Lung (tissue), 16 donors: Measurements from ENCODE around the gene ARSI. TPM values are rescaled to one million over a fixed set of nuclear protein-coding genes. Genes with fewer than 3 reads are reported as not detected.

Experiments
- ATAC-seq: fragments of 200-7000 bp; cut with Tn5 transposase; one replicate; pipeline ENCODE4 v1.9.1; 2020; ENCODE audit warnings: moderate number of reproducible peaks; ENCODE audit not compliant: insufficient read depth, low FRiP score
- DNase-seq, 3 donors: peaks; one replicate each; pipeline ENCODE4 v3.0.0-alpha.2; 2013 to 2017
- H3K27ac ChIP-seq, 2 donors: one replicate each; pipeline ENCODE4 v1.5.1; 2013; ENCODE audit warnings: mild to moderate bottlenecking in 2 of 2, moderate library complexity in 2 of 2, control low read depth in 1 of 2, inconsistent platforms in 1 of 2, low read depth in 1 of 2, low read length in 1 of 2
- H3K27me3 ChIP-seq, 3 donors: one replicate each; pipeline ENCODE4 v1.5.1; 2013; ENCODE audit warnings: low read length in 2 of 3; ENCODE audit not compliant: control insufficient read depth in 3 of 3, insufficient read depth in 3 of 3
- H3K36me3 ChIP-seq, 4 donors: one replicate each; pipeline ENCODE4 v1.5.1; 2013; ENCODE audit warnings: low read length in 4 of 4, mild to moderate bottlenecking in 1 of 4, moderate library complexity in 1 of 4; ENCODE audit not compliant: control insufficient read depth in 4 of 4, insufficient read depth in 4 of 4
- H3K4me1 ChIP-seq, 5 donors: one replicate each; pipeline ENCODE4 v1.5.1; 2013; ENCODE audit warnings: low read length in 5 of 5, mild to moderate bottlenecking in 2 of 5, moderate library complexity in 1 of 5; ENCODE audit not compliant: control insufficient read depth in 5 of 5, insufficient read depth in 5 of 5
- H3K4me3 ChIP-seq: one replicate; pipeline ENCODE4 v1.5.1; 2013; ENCODE audit warnings: mild to moderate bottlenecking, control low read depth, moderate library complexity
- H3K9ac ChIP-seq, 2 donors: one replicate each; pipeline ENCODE4 v1.5.1; 2013; ENCODE audit warnings: low read length in 2 of 2, control low read depth in 1 of 2; ENCODE audit not compliant: insufficient read depth in 1 of 2
- H3K9me3 ChIP-seq, 4 donors: one replicate each; pipeline ENCODE4 v1.5.1; 2013; ENCODE audit warnings: low read length in 3 of 4, mild to moderate bottlenecking in 1 of 4, moderate library complexity in 1 of 4; ENCODE audit not compliant: control insufficient read depth in 4 of 4, insufficient read depth in 3 of 4
- WGBS, 2 donors: extraction: QIAGEN DNeasy Blood & Tissue Kit; methylation state at CpG; one replicate each; pipeline ENCODE4 v1.1.7; 2013; 5-methylcytosine and 5-hydroxymethylcytosine counted together
- long read RNA-seq, 5 donors: transcript quantifications; one replicate each; lab custom pipeline, GENCODE V29; 2026
- polyA plus RNA-seq, 2 donors: library from polyadenylated mRNA; stranded (reverse); fragments of 200-250 nt; gene quantifications; one replicate each; pipeline ENCODE4 v1.2.1, GENCODE V29; 2013
- total RNA-seq, 2 donors: library from RNA; depleted of rRNA in 1 of 2; stranded (reverse); fragments of >200 nt in 1 of 2; gene quantifications; one replicate each; pipeline ENCODE4 v1.2.1, GENCODE V29; 2014 to 2021
- TF ChIP-seq, protein P1 (sequence below): IDR thresholded peaks from 2 replicates; pipeline ENCODE4 v1.5.1; 2012; ENCODE audit warnings: mild to moderate bottlenecking; ENCODE audit errors: control extremely low read depth, extremely low read depth
- donor health status: control.
- donor health status: control.
- donor health status: Bipolar disorder and iron deficiency.
- donor health status: healthy.
- donor health status: DM: yes; HTN: yes; CAD: no.

The ARSI gene
- total RNA-seq (10 to 100 TPM in 1 of 2 donors, 1 to 10 TPM in 1; 5.7 to 15.4 TPM), polyA plus RNA-seq (1 to 10 TPM in 1 of 2 donors, under 1 TPM in 1; 0.91 to 2.5 TPM)
- long read RNA-seq, donor 1, transcript ARSI-201 (2 exons, 3,161 nt): major isoform, 28 of 28 reads
- long read RNA-seq, donor 1, partial matches to known transcripts: 0 of 28 reads
- long read RNA-seq, donor 1, other reads (novel, unspliced or antisense): 0 of 28 reads
- long read RNA-seq, donor 2, transcript ARSI-201 (2 exons, 3,161 nt): major isoform, 13 of 13 reads
- long read RNA-seq, donor 2, partial matches to known transcripts: 0 of 13 reads
- long read RNA-seq, donor 2, other reads (novel, unspliced or antisense): 0 of 13 reads
- long read RNA-seq, donor 3, transcript ARSI-201 (2 exons, 3,161 nt): major isoform, 12 of 12 reads
- long read RNA-seq, donor 3, partial matches to known transcripts: 0 of 12 reads
- long read RNA-seq, donor 3, other reads (novel, unspliced or antisense): 0 of 12 reads
- long read RNA-seq, donor 4, transcript ARSI-201 (2 exons, 3,161 nt): major isoform, 8 of 8 reads
- long read RNA-seq, donor 4, partial matches to known transcripts: 0 of 8 reads
- long read RNA-seq, donor 4, other reads (novel, unspliced or antisense): 0 of 8 reads
- long read RNA-seq, donor 5, transcript ARSI-201 (2 exons, 3,161 nt): major isoform, 20 of 20 reads
- long read RNA-seq, donor 5, partial matches to known transcripts: 0 of 20 reads
- long read RNA-seq, donor 5, other reads (novel, unspliced or antisense): 0 of 20 reads

DNA sequence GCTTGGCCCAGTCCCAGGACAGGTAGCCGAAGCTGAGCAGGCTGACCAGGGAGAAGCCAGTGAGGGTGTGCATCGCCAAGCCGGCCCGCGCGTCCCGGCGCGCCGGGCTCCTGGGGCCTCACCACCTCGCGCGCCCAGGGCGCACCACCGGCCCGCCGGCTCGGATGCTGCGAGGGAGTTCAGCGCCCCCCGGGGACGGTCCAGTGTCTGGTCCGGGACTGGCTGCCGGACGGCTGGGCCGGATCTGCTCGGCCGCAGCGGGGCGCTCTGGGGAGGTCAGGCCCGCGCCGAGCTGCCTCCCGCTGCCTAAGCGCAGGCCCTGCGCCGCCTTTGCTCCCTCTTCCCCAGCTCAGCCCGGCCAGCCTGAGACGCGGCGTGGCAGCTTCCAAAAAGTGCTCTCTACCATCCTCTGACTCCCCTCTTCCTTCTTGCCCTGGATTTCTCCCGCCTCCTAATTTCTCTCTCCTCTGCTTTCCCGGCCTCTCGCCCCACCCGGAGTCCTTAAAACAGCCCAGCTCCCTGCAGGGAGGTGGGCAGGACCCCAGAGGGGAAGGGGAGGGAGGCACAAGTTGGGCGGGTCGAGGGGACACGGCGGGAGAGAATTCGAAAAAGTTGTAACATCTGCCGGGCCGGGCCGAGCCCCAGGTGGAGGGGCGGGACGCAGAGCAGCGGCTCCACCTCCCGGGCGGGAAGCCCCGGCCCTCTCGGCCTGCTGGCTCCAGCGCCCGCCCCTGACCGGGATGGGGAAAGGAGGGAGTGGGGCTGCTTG is at the start of gene ARSI:
Gene ARSI, minus strand, starts transcription at position 605 of the 769 bp plus-strand sequence. Its CDS starts 532 bp downstream, at position 73.
- peak within 1 kb of the TSS in 1 of 2 donors; percentile 23 for H3K27ac ChIP-seq

DNA sequence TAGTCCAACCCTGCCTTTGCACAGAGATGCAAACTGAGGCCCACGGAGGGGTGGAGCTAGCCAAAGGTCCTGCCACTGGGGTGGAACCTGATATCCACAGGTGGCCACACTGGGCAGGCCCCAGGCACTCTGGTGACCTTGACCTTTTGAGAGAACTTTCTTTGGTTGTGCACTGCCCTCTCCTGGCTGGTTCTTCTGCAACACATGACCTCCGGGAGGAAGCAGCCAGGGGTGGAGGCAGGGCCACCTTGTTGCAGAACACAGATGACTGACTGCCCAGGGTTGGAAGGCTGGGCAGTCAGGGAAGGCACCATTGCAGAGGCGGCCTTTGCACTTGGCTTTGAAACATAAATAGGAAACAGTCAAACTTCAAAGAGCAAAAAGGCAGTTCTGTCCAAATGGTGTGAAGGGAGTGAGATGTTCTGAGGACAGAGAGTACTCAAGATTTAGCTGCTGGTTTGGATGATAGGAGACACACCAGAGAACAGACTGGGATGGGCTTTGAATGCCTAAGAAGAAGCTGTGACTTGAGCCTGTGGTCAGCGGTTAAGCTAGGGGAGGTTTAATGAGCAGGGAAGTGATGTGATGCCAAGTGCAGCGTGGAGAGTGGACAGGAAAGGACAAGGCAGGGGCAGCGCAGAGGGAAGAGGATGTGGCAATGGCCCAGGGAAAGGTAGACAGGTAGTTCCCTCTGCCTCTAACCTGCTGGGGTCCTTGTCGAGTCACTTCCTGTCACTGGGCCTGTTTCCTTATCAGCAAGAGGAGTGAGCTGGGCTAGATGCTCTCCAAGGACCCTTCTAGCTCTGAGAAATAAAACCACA is 48.0 kb upstream of the ARSI start:
- H3K27me3 ChIP-seq: no peaks in the 10 kb centered on the region
- no peaks in the 10 kb centered on the region for H3K36me3 ChIP-seq
- peak overlapping the region in 1 of 2 donors; percentile 20 for H3K27ac ChIP-seq
- no peaks in the 10 kb centered on the region for H3K9me3 ChIP-seq
- H3K4me1 ChIP-seq: peaks cover 0 to 14% (median 5%) of the 10 kb centered on the region in 5 donors
- WGBS, 2 donors: 16 to 33% methylated on average over 7 of the region's 7 CpGs
- TF ChIP-seq, protein P1, sequence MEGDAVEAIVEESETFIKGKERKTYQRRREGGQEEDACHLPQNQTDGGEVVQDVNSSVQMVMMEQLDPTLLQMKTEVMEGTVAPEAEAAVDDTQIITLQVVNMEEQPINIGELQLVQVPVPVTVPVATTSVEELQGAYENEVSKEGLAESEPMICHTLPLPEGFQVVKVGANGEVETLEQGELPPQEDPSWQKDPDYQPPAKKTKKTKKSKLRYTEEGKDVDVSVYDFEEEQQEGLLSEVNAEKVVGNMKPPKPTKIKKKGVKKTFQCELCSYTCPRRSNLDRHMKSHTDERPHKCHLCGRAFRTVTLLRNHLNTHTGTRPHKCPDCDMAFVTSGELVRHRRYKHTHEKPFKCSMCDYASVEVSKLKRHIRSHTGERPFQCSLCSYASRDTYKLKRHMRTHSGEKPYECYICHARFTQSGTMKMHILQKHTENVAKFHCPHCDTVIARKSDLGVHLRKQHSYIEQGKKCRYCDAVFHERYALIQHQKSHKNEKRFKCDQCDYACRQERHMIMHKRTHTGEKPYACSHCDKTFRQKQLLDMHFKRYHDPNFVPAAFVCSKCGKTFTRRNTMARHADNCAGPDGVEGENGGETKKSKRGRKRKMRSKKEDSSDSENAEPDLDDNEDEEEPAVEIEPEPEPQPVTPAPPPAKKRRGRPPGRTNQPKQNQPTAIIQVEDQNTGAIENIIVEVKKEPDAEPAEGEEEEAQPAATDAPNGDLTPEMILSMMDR: peak; percentile 51
- DNase-seq: peak; percentile 73 to 80 (median 78)
- H3K4me3 ChIP-seq: no peak overlapping the region
- no peak overlapping the region for H3K9ac ChIP-seq
- peak; percentile 78 for ATAC-seq

More for the DNA sequence above, at the start of gene ARSI:
- peak; percentile 97 to 99 (median 98) for DNase-seq
- no peaks in the 10 kb centered on the region for H3K27me3 ChIP-seq
- TF ChIP-seq, protein P1: no peak
- H3K9me3 ChIP-seq: no peaks in the 10 kb centered on the region
- peak within 1 kb of the TSS in 1 of 2 donors; percentile 91 for H3K9ac ChIP-seq
- 2 to 3% methylated on average over 50 to 63 of the region's 63 CpGs for WGBS, 2 donors
- H3K4me1 ChIP-seq: peaks cover 0 to 70% (median 19%) of the 10 kb centered on the region in 5 donors
- H3K36me3 ChIP-seq: peaks cover 0 to 5% (median 0%) of the 10 kb centered on the region in 4 donors
- no peak for ATAC-seq
- no peak within 1 kb of the TSS for H3K4me3 ChIP-seq

DNA sequence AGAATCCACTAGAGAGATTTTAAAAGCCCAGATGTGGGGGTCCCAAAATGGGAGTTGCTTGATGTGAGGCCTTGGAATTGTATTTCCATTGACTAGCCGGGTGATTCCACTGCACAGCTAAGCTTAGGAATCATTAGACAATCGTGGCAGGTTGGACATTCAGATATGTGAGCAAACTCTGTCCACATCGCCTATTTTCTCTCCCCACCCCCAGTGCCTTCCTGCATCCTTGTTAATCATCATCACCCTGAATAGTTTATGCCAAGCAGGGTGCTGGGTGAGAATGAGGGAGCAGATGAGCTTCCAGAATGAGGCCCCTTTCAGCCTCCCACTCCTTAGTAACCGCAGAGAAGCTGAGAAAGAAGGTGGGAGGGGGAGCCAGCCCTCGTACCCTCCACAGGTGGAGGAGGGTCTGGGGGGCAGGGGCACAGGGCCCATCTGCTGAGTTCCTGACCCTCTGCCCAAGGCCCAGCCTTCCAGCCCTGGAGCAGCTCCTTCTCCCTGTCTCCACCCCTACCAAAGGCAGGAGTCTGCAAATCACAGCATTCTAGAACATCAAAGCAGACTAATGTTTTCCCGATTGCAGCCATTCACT is 47.1 kb upstream of the ARSI start:
- ATAC-seq (no peak), DNase-seq (no peak)
- TF ChIP-seq, protein P1: no peak
- Histone ChIP-seq H3K27ac (no peak overlapping the region), H3K27me3 (no peaks in the 10 kb centered on the region), H3K4me3 (no peak overlapping the region), H3K4me1 (peaks cover 0 to 15% (median 5%) of the 10 kb centered on the region in 5 donors), H3K36me3 (no peaks in the 10 kb centered on the region), H3K9me3 (no peaks in the 10 kb centered on the region), H3K9ac (no peak overlapping the region)
- 87 to 91% methylated on average over 6 of the region's 6 CpGs for WGBS, 2 donors
